HepG2 (cell line): Measurements from ENCODE around the gene NUAK1. TPM values are rescaled to one million over a fixed set of nuclear protein-coding genes. Genes with fewer than 3 reads are reported as not detected.

ENCODE experiments used
- ATAC-seq: fragments of 200-7000 bp; cut with Tn5 transposase; 3 replicates; pipeline ENCODE4 v1.9.1; 2020; ENCODE audit warnings: mild to moderate bottlenecking, moderate library complexity
- BruUV-seq: library from RNA; stranded (reverse); fragments of 400-500 nt; replicated peaks from 2 replicates; lab custom pipeline; 2021; lab: Mats Ljungman, UMichigan
- CTCF ChIA-PET: fragments of 300-600 bp; formaldehyde crosslinking; extraction: SDS; loops from one replicate; lab custom pipeline; 2021; ENCODE audit warnings: low total read pairs, inconsistent platforms, low intra/inter-chr PET ratio; lab: Yijun Ruan, JAX
- POLR2A ChIA-PET: fragments of 350-600 bp; sonication (Branson Sonifier 250); formaldehyde crosslinking; loops from one replicate; lab custom pipeline; 2020; ENCODE audit warnings: antibody characterized with exemption, inconsistent platforms; lab: Yijun Ruan, JAX
- DNase-seq: peaks from one replicate; pipeline ENCODE4 v3.0.0-alpha.2; 2015; ENCODE audit warnings: low spot score
- FAIRE-seq: peaks from 3 replicates; lab custom pipeline; 2011; peaks lifted over from hg19 to GRCh38; lab: Jason Lieb, UNC
- H2AFZ ChIP-seq: one replicate; pipeline ENCODE4 v1.6.1; 2011; ENCODE audit warnings: low read length, inconsistent platforms
- H3K27ac ChIP-seq: fragments of 300-600 bp; 3 replicates; pipeline ENCODE4 v1.8.0; 2011; ENCODE audit warnings: mixed run types, mild to moderate bottlenecking, mixed read lengths, low read length, inconsistent platforms; ENCODE audit not compliant: insufficient read depth; ENCODE audit errors: extremely low read length
- H3K27me3 ChIP-seq, 2 experiments: fragments of 200-600 bp in 1 of 2; 2 replicates in 1 of 2; 3 replicates in 1 of 2; pipeline versions ENCODE4 v1.6.0 to v1.8.0; 2011; ENCODE audit warnings: low read length in 2 of 2, mild to moderate bottlenecking in 2 of 2, moderate library complexity in 2 of 2, inconsistent platforms in 1 of 2; ENCODE audit not compliant: insufficient read depth in 2 of 2, control insufficient read depth in 1 of 2
- H3K36me3 ChIP-seq, 2 experiments: fragments of 200-600 bp in 1 of 2; replicated peaks in 1 of 2; 2 replicates in 1 of 2; 3 replicates in 1 of 2; pipeline versions ENCODE4 v1.5.1 to v1.8.0; 2011; ENCODE audit warnings: low read length in 2 of 2, inconsistent platforms in 1 of 2; ENCODE audit not compliant: insufficient read depth in 2 of 2, control insufficient read depth in 1 of 2
- H3K4me1 ChIP-seq: 2 replicates; pipeline ENCODE4 v1.5.1; 2012; ENCODE audit warnings: low read length, inconsistent platforms; ENCODE audit not compliant: insufficient read depth
- H3K4me2 ChIP-seq: 2 replicates; pipeline ENCODE4 v1.6.0; 2011; ENCODE audit warnings: low read depth, low read length, inconsistent platforms
- H3K4me3 ChIP-seq, 3 experiments: fragments of 200-600 bp in 1 of 3; sonication (generic), shearing (Covaris generic) in 1 of 3; replicated peaks in 1 of 3; 2 replicates each; pipeline ENCODE4 v1.5.1; 2011 to 2016; ENCODE audit warnings: low read length in 3 of 3, inconsistent platforms in 2 of 3, low read depth in 2 of 3, mild to moderate bottlenecking in 2 of 3, control low read depth in 1 of 3, mixed read lengths in 1 of 3; ENCODE audit not compliant: insufficient read depth in 1 of 3
- H3K79me2 ChIP-seq: one replicate; pipeline ENCODE4 v1.6.1; 2011; ENCODE audit warnings: low read length, inconsistent platforms; ENCODE audit not compliant: insufficient read depth
- H3K9ac ChIP-seq: 2 replicates; pipeline ENCODE4 v1.6.0; 2011; ENCODE audit warnings: mild to moderate bottlenecking, low read depth, low read length, inconsistent platforms; ENCODE audit not compliant: insufficient read depth
- H3K9me3 ChIP-seq: 2 replicates; pipeline ENCODE4 v1.5.1; 2012; ENCODE audit warnings: mild to moderate bottlenecking, low read length
- H4K20me1 ChIP-seq: 2 replicates; pipeline ENCODE4 v1.6.0; 2011; ENCODE audit warnings: inconsistent platforms, mild to moderate bottlenecking, low read length, moderate library complexity; ENCODE audit not compliant: insufficient read depth
- MEIS2 ChIP-seq: sonication (generic); formaldehyde crosslinking; IDR thresholded peaks from 2 replicates; pipeline ENCODE4 v1.9.0; 2021; ENCODE audit warnings: mild to moderate bottlenecking, missing genetic modification reagents
- TSC22D2 ChIP-seq: sonication (generic); formaldehyde crosslinking; IDR thresholded peaks from 2 replicates; pipeline ENCODE4 v1.5.1; 2020; ENCODE audit warnings: missing genetic modification reagents, mild to moderate bottlenecking, borderline replicate concordance
- ZNF317 ChIP-seq: sonication (generic); formaldehyde crosslinking; IDR thresholded peaks from 2 replicates; pipeline ENCODE4 v1.5.0; 2020; ENCODE audit warnings: mild to moderate bottlenecking, missing genetic modification reagents
- ZNF629 ChIP-seq: sonication (generic); formaldehyde crosslinking; conservative IDR thresholded peaks from 2 replicates; pipeline ENCODE4 v1.5.0; 2020; ENCODE audit warnings: missing genetic modification reagents
- ZNF768 ChIP-seq: sonication (generic); formaldehyde crosslinking; IDR thresholded peaks from 2 replicates; pipeline ENCODE4 v1.4.0; 2020; ENCODE audit warnings: missing genetic modification reagents
- WGBS: methylation state at CpG from one replicate; pipeline ENCODE4 v1.1.6; 2017; ENCODE audit warnings: low lambda C conversion rate; 5-methylcytosine and 5-hydroxymethylcytosine counted together
- in situ Hi-C: cut with HindIII; loops from 2 replicates; pipeline ENCODE4 v1.10.0; 2017; ENCODE audit warnings: low pct_unique_long_range_greater_than_20kb; ENCODE audit not compliant: extremely low pct_ligation_motif_present
- intact Hi-C: fragments of 100-400 bp; cut with micrococcal nuclease; formaldehyde crosslinking; loops from one replicate; pipeline ENCODE4 v1.10.0; 2022; ENCODE audit not compliant: unreplicated experiment
- polyA plus RNA-seq, 8 experiments: library from polyadenylated mRNA; depleted of rRNA in 3 of 8; stranded (reverse) in 7 of 8; unstranded in 1 of 8; fragments of >200 nt; fragmentation: Illumina TruSeq in 4 of 8; extraction: Trizol in 4 of 8; gene quantifications; 2 replicates each; pipeline versions ENCODE4 v1.2.1 to v1.2.3, GENCODE V29; 2011 to 2016; ENCODE audit warnings: low read depth in 4 of 8, missing spikeins in 1 of 8, mixed read lengths in 1 of 8; ENCODE audit not compliant: insufficient read depth in 1 of 8
- total RNA-seq, 5 experiments: library from RNA; depleted of rRNA; stranded (reverse); fragments of >200 nt; fragmentation: Illumina TruSeq; extraction: Trizol; gene quantifications; 2 replicates each; pipeline ENCODE4 v1.2.3, GENCODE V29; 2016; ENCODE audit warnings: low read depth in 1 of 5

The NUAK1 gene
- total and polyA plus RNA-seq, 2 of the 13 experiments (the other 11 are each of a cell fraction or from before 2014, with no cell fraction given): 1.7 to 1.9 TPM

- no peak overlapping the region for H3K4me2 ChIP-seq
- ChIA-PET CTCF (no interaction called here), POLR2A (interaction anchor here (1.2 kb wide), 1 partner anchor 8 kb away, joined by 4 read pairs; no protein-coding TSS in a partner anchor)
- H3K4me3 ChIP-seq: no peak overlapping the region
- H4K20me1 ChIP-seq: no peaks in the 10 kb centered on the region
- no peak overlapping the region for H3K27ac ChIP-seq
- in situ Hi-C loops (no loop called here), intact Hi-C loops (no loop called here)
- H3K9me3 ChIP-seq: no peaks in the 10 kb centered on the region
- H3K79me2 ChIP-seq: no peaks in the 10 kb centered on the region
- FAIRE-seq (no peak), DNase-seq (no peak), ATAC-seq (no peak)
- peaks cover 82% of the 10 kb centered on the region for H3K4me1 ChIP-seq
- no TSS peak for BruUV-seq
- H2AFZ ChIP-seq: no peak overlapping the region
- H3K36me3 ChIP-seq: no peaks in the 10 kb centered on the region
- no peak for TF ChIP-seq MEIS2
- TF ChIP-seq ZNF768: 0 out of 2 replicates have a peak, but pooled peaks have one; percentile 30
- TF ChIP-seq ZNF317: no peak
- WGBS: 57% methylated on average over 8 of the region's 13 CpGs
- no peaks in the 10 kb centered on the region for H3K27me3 ChIP-seq
- H3K9ac ChIP-seq: no peak overlapping the region
These were observed 26.5 kb downstream of the NUAK1 start for GRCh38 chr12:106112145-106112821.

GRCh38 chr12:106110626-106111300 is 28.0 kb downstream of the NUAK1 start:
- DNase-seq (no peak), FAIRE-seq (no peak), ATAC-seq (peak; percentile 53)
- Histone ChIP-seq H3K79me2 (no peaks in the 10 kb centered on the region), H4K20me1 (no peaks in the 10 kb centered on the region), H3K36me3 (no peaks in the 10 kb centered on the region), H3K27ac (no peak overlapping the region), H3K4me1 (peaks cover 81% of the 10 kb centered on the region), H3K4me2 (peak overlapping the region; percentile 8), H3K9ac (no peak overlapping the region), H3K9me3 (no peaks in the 10 kb centered on the region), H3K27me3 (no peaks in the 10 kb centered on the region), H2AFZ (peak overlapping the region; percentile 79)
- intact Hi-C loops (no loop called here), in situ Hi-C loops (no loop called here)
- POLR2A ChIA-PET: interaction anchor here (1.2 kb wide), 1 partner anchor 10 kb away, joined by 4 read pairs; no protein-coding TSS in a partner anchor
- BruUV-seq: no TSS peak
- WGBS: 37% methylated on average over 3 of the region's 4 CpGs
- TF ChIP-seq ZNF629 (peak; percentile 77), TSC22D2 (no peak)
- TF ChIP-seq, all 625 proteins: peak for 1
- CTCF ChIA-PET: no interaction called here
- no peak overlapping the region for H3K4me3 ChIP-seq
